ENCODE measurements around the gene MADD. TPM values are rescaled to one million over a fixed set of nuclear protein-coding genes. Genes with fewer than 3 reads are reported as not detected.
"Not testable (repeated sequence)": the region's sequence is repeated elsewhere in the genome, so short reads cannot be mapped to it uniquely, and the experiment has no call there.

MADD gene
- total and polyA plus RNA-seq, 2 donors (not counting 1 experiment from before 2014, with no cell fraction given), result 7.0 to 15.4 TPM

DNA sequence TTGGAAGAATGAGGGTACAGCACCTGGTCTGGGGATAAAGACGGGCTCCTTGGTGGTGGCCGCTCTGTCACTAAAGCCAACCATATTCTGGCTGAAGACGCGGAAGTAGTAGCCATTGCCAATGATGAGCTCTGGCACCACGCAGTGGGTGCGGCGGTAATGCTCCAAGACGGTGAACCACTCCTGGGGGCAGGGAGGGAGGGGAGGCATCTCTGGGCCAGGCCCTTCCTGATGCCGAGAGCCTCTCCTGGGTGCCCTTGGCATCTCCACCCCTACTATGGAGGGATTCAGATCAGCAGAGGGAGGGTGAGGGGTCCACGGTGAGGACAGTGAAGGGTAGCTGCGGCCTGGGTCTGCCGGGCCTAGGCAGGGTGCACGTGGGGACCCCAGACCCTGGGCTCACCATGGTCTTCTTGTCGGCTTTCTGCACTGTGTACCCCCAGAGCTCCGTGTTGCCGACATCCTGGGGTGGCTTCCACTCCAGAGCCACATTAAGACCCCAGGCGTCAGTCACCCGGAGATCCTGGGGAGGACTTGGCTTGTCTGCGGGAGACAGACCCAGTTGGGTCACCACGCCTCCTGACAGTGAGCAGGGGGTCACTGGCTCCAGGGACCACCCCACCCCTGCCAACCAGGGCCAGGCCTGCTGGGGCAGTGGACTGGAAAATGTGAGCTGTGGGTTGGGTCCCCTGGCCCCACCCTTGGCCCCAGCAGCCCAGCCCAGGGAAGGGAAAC lies 63.0 kb downstream of the MADD start:
- DNase-seq (ENCODE audit: low read depth in 2 of 2), result no peak
- TF ChIP-seq, protein P1, sequence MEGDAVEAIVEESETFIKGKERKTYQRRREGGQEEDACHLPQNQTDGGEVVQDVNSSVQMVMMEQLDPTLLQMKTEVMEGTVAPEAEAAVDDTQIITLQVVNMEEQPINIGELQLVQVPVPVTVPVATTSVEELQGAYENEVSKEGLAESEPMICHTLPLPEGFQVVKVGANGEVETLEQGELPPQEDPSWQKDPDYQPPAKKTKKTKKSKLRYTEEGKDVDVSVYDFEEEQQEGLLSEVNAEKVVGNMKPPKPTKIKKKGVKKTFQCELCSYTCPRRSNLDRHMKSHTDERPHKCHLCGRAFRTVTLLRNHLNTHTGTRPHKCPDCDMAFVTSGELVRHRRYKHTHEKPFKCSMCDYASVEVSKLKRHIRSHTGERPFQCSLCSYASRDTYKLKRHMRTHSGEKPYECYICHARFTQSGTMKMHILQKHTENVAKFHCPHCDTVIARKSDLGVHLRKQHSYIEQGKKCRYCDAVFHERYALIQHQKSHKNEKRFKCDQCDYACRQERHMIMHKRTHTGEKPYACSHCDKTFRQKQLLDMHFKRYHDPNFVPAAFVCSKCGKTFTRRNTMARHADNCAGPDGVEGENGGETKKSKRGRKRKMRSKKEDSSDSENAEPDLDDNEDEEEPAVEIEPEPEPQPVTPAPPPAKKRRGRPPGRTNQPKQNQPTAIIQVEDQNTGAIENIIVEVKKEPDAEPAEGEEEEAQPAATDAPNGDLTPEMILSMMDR (conservative IDR thresholded peaks at IDR 0.05 in 1 of 2, IDR thresholded peaks at IDR 0.05 in 1 of 2; ENCODE audit: low read depth in 1 of 2, low read length in 2 of 2), result no peak
- TF ChIP-seq EZH2 (IDR thresholded peaks at IDR 0.05; ENCODE audit: low read length, missing control alignments), result no peak
- Histone ChIP-seq H3K79me2 (ENCODE audit: control insufficient read depth, insufficient read depth, low read length) (no peaks in the 10 kb centered on the region), H3K27ac (ENCODE audit: insufficient read depth, low read length) (no peak overlapping the region), H3K4me2 (ENCODE audit: extremely low read depth, insufficient read depth, low read length) (no peak overlapping the region), H3K4me3 (replicated peaks in 1 of 4; ENCODE audit: control extremely low read depth in 1 of 4, insufficient read depth in 1 of 4, low read depth in 3 of 4, low read length in 4 of 4) (no peak overlapping the region), H3K27me3 (ENCODE audit: control insufficient read depth, insufficient read depth, low read length) (no peaks in the 10 kb centered on the region), H3K9ac (ENCODE audit: insufficient read depth, low read length) (no peak overlapping the region), H2AFZ (ENCODE audit: low read length) (no peak overlapping the region), H3K9me3 (ENCODE audit: control insufficient read depth, insufficient read depth, low read depth, low read length) (no peaks in the 10 kb centered on the region), H4K20me1 (ENCODE audit: control insufficient read depth, extremely low read depth, insufficient read depth, low read length) (no peaks in the 10 kb centered on the region), H3K36me3 (ENCODE audit: control insufficient read depth, insufficient read depth, low read length) (peaks cover 4% of the 10 kb centered on the region), H3K4me1 (ENCODE audit: control insufficient read depth, extremely low read depth, insufficient read depth, low read length) (no peaks in the 10 kb centered on the region)

DNA sequence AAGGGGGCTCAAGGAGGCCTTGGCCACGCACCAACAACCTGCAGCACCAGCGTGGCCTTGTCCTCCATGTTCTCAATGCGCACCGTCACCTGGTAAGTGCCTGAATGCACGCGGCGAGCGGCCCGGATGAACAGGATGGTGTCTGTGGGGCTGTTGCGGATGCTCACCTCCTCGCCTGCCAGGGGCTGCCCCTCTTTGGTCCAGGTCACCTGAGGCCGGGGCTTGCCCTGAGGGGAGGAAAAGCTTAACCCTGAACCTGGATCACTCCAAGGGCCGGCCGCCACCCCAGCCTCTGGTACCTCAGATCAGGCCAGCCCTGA lies 63.6 kb downstream of the MADD start:
- no peak overlapping the region for H3K4me2 ChIP-seq (ENCODE audit: extremely low read depth, insufficient read depth, low read length)
- no peaks in the 10 kb centered on the region for H3K27me3 ChIP-seq (ENCODE audit: control insufficient read depth, insufficient read depth, low read length)
- H3K79me2 ChIP-seq (ENCODE audit: control insufficient read depth, insufficient read depth, low read length), result no peaks in the 10 kb centered on the region
- H3K36me3 ChIP-seq (ENCODE audit: control insufficient read depth, insufficient read depth, low read length), result peaks cover 4% of the 10 kb centered on the region
- DNase-seq (ENCODE audit: low read depth in 2 of 2), result no peak
- no peaks in the 10 kb centered on the region for H3K9me3 ChIP-seq (ENCODE audit: control insufficient read depth, insufficient read depth, low read depth, low read length)
- no peaks in the 10 kb centered on the region for H3K4me1 ChIP-seq (ENCODE audit: control insufficient read depth, extremely low read depth, insufficient read depth, low read length)
- H3K4me3 ChIP-seq (replicated peaks in 1 of 4; ENCODE audit: control extremely low read depth in 1 of 4, insufficient read depth in 1 of 4, low read depth in 3 of 4, low read length in 4 of 4), result no peak overlapping the region
- TF ChIP-seq, protein P1 (conservative IDR thresholded peaks at IDR 0.05 in 1 of 2, IDR thresholded peaks at IDR 0.05 in 1 of 2; ENCODE audit: low read depth in 1 of 2, low read length in 2 of 2), result no peak
- TF ChIP-seq EZH2 (IDR thresholded peaks at IDR 0.05; ENCODE audit: low read length, missing control alignments), result no peak
- H3K9ac ChIP-seq (ENCODE audit: insufficient read depth, low read length), result no peak overlapping the region
- no peak overlapping the region for H2AFZ ChIP-seq (ENCODE audit: low read length)
- no peak overlapping the region for H3K27ac ChIP-seq (ENCODE audit: insufficient read depth, low read length)
- no peaks in the 10 kb centered on the region for H4K20me1 ChIP-seq (ENCODE audit: control insufficient read depth, extremely low read depth, insufficient read depth, low read length)

DNA sequence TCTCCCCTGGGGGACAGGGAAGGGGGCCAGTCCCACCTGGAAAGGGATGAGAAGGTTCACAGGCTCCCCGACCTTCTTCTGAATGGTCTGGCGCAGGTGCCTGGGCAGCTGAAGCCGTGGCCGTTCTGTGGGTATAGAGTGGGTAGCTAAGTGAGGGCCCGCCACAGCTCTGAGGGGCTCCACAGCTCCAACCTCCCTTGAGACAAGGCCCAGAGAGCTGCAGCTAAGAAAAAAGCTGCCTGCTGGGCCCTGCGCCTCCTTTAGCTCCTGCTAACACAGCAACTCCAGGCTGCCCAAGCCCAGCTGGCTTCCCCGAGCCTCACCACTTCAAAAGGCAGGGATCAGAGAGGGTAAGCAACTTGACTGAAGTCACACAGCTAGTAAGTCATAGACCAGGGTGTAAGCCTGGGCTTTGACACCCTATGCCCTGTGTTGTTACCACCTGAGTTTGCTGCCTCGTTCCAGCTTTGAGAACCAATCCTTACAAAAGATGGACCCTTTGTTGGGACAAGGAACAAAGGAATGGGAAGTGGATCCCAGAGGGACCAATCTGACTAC lies 64.0 kb downstream of the MADD start:
- Histone ChIP-seq H3K9ac (ENCODE audit: insufficient read depth, low read length) (no peak overlapping the region), H3K4me3 (replicated peaks in 1 of 4; ENCODE audit: control extremely low read depth in 1 of 4, insufficient read depth in 1 of 4, low read depth in 3 of 4, low read length in 4 of 4) (no peak overlapping the region), H3K79me2 (ENCODE audit: control insufficient read depth, insufficient read depth, low read length) (no peaks in the 10 kb centered on the region), H3K36me3 (ENCODE audit: control insufficient read depth, insufficient read depth, low read length) (peaks cover 2% of the 10 kb centered on the region), H3K4me1 (ENCODE audit: control insufficient read depth, extremely low read depth, insufficient read depth, low read length) (no peaks in the 10 kb centered on the region), H4K20me1 (ENCODE audit: control insufficient read depth, extremely low read depth, insufficient read depth, low read length) (no peaks in the 10 kb centered on the region), H3K9me3 (ENCODE audit: control insufficient read depth, insufficient read depth, low read depth, low read length) (no peaks in the 10 kb centered on the region), H3K27me3 (ENCODE audit: control insufficient read depth, insufficient read depth, low read length) (no peaks in the 10 kb centered on the region), H3K27ac (ENCODE audit: insufficient read depth, low read length) (no peak overlapping the region), H3K4me2 (ENCODE audit: extremely low read depth, insufficient read depth, low read length) (no peak overlapping the region), H2AFZ (ENCODE audit: low read length) (no peak overlapping the region)
- no peak for TF ChIP-seq EZH2 (IDR thresholded peaks at IDR 0.05; ENCODE audit: low read length, missing control alignments)
- TF ChIP-seq, protein P1 (conservative IDR thresholded peaks at IDR 0.05 in 1 of 2, IDR thresholded peaks at IDR 0.05 in 1 of 2; ENCODE audit: low read depth in 1 of 2, low read length in 2 of 2), result no peak
- no peak for DNase-seq (ENCODE audit: low read depth in 2 of 2)

DNA sequence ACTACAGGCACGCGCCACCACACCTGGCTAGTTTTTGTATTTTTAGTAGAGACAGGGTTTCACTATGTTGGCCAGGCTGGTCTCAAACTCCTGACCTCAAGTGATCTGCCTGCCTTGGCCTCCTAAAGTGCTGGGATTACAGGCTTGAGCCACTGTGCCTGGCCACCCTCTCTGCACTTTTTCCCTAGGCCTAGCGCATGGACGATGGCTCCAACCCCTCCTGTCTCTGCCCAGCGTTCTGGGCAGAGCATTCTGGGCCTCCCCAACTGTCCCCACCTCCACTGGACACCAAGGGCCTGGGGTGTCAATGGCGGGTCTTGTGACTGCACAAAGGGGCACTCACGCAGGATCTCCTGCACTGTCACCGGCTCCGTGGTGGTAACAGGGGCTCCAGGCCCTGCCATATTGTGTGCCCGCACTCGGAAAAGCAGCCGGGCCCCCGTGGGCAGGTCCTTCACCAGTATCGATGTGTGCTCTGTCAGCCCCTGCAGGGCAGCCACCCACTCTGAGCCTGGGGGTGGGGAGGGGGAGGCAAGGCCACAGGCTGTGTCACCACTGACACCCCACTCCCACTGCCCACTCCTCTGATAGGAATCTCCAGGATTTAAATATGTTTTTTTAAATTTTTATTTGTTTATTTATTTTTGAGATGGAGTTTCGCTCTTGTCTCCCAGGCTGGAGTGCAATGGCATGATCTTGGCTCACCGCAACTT lies 64.9 kb downstream of the MADD start:
- H3K4me2 ChIP-seq (ENCODE audit: extremely low read depth, insufficient read depth, low read length); H3K9me3 ChIP-seq (ENCODE audit: control insufficient read depth, insufficient read depth, low read depth, low read length); H3K4me3 ChIP-seq (replicated peaks in 1 of 4; ENCODE audit: control extremely low read depth in 1 of 4, insufficient read depth in 1 of 4, low read depth in 3 of 4, low read length in 4 of 4); H2AFZ ChIP-seq (ENCODE audit: low read length); H3K9ac ChIP-seq (ENCODE audit: insufficient read depth, low read length); H3K79me2 ChIP-seq (ENCODE audit: control insufficient read depth, insufficient read depth, low read length); H3K27me3 ChIP-seq (ENCODE audit: control insufficient read depth, insufficient read depth, low read length); H3K4me1 ChIP-seq (ENCODE audit: control insufficient read depth, extremely low read depth, insufficient read depth, low read length); DNase-seq (ENCODE audit: low read depth in 2 of 2); H3K36me3 ChIP-seq (ENCODE audit: control insufficient read depth, insufficient read depth, low read length); H4K20me1 ChIP-seq (ENCODE audit: control insufficient read depth, extremely low read depth, insufficient read depth, low read length); H3K27ac ChIP-seq (ENCODE audit: insufficient read depth, low read length): not testable (repeated sequence)
